GM12878 (cell line): ENCODE results near the gene FAM81A.

Experiments
- ATF3 ChIP-seq: IDR thresholded peaks from 2 replicates; pipeline ENCODE4 v1.6.1; 2011; ENCODE audit warnings: low read depth, mild to moderate bottlenecking, low read length, moderate library complexity, borderline replicate concordance; ENCODE audit errors: extremely low read depth
- BACH1 ChIP-seq: fragments of 450-650 bp; IDR thresholded peaks from 2 replicates; pipeline ENCODE4 v1.6.1; 2017; ENCODE audit warnings: mild to moderate bottlenecking, borderline replicate concordance
- EP300 ChIP-seq, 2 experiments: fragments of 150-350 bp in 1 of 2; IDR thresholded peaks; 2 replicates each; pipeline ENCODE4 v1.6.1; 2011 to 2012; ENCODE audit warnings: low read depth in 2 of 2, low read length in 2 of 2, borderline replicate concordance in 1 of 2, improper control_type of control experiment in 1 of 2, inconsistent platforms in 1 of 2; ENCODE audit not compliant: control insufficient read depth in 1 of 2
- JUND ChIP-seq: IDR thresholded peaks from 2 replicates; pipeline ENCODE4 v1.6.1; 2012; ENCODE audit warnings: low read depth, mild to moderate bottlenecking, low read length, improper control_type of control experiment, moderate library complexity
- NFYA ChIP-seq: IDR thresholded peaks from 2 replicates; pipeline ENCODE4 v1.6.1; 2011; ENCODE audit warnings: low read depth, mild to moderate bottlenecking, low read length, improper control_type of control experiment, borderline replicate concordance
- SMC3 ChIP-seq: IDR thresholded peaks from 2 replicates; pipeline ENCODE4 v1.6.1; 2011; ENCODE audit warnings: low read length, improper control_type of control experiment, borderline replicate concordance
- TARDBP ChIP-seq: IDR thresholded peaks from 2 replicates; pipeline ENCODE4 v1.6.1; 2016; ENCODE audit warnings: borderline replicate concordance
- YBX1 ChIP-seq: fragments of 450-650 bp; IDR thresholded peaks from 2 replicates; pipeline ENCODE4 v1.6.1; 2016; ENCODE audit warnings: antibody characterized with exemption

DNA sequence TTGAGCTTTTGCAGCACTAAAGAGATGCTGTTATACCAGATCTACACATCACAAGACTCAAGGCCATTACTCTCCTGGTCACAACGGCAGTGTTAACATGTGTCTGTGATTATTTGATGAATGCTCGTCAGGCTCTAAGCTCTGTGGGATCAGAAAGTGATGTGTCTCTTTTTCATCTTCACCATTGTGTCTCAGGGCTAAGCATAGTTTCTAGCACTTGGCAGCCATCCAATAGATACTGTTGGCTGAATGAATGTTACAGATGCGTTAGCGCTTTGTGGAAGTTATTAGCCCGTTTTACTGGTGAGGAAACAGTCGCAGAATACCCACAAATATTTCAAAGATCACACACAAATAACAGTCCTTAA lies 1.2 kb upstream of the FAM81A start:
- no peak for TF ChIP-seq EP300 (IDR thresholded peaks at IDR 0.05; ENCODE audit: borderline replicate concordance in 1 of 2, control insufficient read depth in 1 of 2, low read depth in 2 of 2, low read length in 2 of 2)
- TF ChIP-seq SMC3, result no peak
- TF ChIP-seq ATF3, result no peak
- no peak for TF ChIP-seq BACH1
- TF ChIP-seq YBX1, result no peak
- TF ChIP-seq NFYA, result no peak
- TF ChIP-seq JUND, result no peak
- no peak for TF ChIP-seq TARDBP
